ENCODE measurements around the gene SLC16A4.
"Not testable (repeated sequence)": the region's sequence is repeated elsewhere in the genome, so short reads cannot be mapped to it uniquely, and the experiment has no call there.

SLC16A4 gene

DNA sequence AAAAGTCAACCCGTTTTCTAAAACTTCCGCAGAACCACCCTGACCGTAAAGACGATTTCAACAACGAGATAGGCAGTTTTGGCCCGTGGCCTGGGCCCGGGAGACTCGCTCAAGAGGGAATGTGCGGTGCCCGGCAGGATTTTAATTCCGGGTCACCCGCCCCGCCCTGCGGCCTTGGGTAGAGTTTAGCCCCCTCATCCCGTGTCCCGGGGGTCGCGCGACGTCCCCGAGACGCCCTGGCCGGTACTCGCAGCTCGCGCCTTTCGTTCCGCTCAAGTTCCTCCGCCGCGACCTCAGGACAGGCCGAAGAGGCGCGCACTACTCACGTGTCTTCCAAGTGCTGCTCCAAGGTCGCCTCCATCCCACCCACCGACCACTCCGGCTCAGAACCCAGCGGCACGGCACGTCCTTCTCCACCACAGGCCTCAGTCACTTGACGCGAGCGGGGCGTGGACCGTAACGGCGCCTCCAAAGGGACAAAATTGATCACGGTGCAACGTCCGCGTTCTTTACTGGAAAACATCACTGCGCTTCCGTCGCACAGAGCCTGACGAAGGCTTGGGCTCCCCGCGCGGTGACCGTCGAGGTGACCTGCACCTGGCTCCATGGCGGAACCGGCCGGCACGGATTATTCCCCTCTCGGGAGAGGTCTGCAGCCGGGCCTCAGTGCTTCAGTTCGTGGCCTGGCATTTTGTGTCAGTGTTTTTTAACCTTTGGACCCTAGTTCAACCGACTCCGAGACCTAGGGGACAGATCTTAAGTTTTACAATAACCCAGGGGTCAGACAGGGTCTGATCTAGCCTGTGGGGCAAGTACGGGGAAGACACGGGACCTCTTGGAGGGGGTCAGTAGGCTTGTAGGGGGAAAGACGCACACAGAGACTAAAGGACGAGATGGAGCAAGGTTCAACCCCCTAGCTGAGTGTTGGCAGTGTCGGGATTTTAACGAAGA, 16.7 kb upstream of the SLC16A4 start, which contains the start of gene LAMTOR5:
Gene LAMTOR5 (minus strand): TSS at position 435 of the 951 bp plus-strand sequence. CDS start 74 bp downstream, at position 361.
- peak; percentile 90 for DNase-seq

DNA sequence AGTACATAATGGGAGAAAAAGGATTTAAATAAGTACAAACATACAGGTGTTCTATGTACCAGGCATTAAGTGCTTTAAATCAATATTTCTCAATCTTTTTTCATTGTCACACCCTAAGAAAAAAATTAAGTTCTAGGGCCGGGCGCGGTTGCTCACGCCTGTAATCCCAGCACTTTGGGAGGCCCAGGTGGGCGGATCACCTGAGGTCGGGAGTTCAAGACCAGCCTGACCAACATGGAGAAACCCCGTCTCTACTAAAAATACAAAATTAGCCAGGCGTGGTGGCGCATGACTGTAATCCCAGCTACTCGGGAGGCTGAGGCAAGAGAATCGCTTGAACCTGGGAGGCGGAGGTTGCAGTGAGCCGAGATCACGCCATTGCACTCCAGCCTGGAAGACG, 15.6 kb upstream of the SLC16A4 start:
- not testable (repeated sequence) for DNase-seq

DNA sequence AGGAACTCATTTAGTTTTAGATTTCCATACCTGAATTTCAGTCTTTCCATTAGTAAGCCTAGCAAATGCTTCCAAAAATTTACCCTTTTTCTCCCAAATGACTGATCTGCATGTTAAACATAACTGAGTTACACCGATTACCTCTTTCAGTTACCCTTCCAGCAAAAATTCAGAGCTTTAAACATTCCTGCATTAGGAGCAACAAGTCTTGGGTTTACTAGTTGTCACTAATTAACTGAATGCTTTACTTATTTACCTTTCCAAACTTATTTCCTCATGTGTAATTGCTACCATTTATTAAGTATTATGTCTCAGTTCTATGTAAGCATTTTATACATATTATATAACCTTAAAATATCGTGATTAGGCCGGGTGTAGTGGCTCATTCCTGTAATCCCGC, 13.6 kb upstream of the SLC16A4 start:
- DNase-seq, result no peak

DNA sequence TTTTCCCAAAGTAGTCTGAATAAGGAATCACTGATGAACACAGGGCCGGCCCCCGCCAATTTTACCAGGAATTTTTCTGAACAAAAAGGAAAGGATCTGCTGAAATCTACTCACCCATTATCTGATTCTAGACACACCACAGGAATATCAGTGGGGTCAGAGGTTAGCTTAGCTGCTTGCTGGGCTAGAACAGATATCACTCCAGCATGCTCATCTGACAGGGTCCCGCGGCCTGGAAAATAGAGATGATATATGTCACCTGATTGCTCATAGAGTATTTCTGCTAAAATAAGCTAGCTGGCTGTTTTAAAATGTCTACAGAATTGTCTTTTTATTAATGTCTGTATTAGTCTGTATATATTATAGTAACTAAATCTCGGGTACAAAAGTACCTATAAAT, 13.0 kb upstream of the SLC16A4 start:
- no peak for DNase-seq

DNA sequence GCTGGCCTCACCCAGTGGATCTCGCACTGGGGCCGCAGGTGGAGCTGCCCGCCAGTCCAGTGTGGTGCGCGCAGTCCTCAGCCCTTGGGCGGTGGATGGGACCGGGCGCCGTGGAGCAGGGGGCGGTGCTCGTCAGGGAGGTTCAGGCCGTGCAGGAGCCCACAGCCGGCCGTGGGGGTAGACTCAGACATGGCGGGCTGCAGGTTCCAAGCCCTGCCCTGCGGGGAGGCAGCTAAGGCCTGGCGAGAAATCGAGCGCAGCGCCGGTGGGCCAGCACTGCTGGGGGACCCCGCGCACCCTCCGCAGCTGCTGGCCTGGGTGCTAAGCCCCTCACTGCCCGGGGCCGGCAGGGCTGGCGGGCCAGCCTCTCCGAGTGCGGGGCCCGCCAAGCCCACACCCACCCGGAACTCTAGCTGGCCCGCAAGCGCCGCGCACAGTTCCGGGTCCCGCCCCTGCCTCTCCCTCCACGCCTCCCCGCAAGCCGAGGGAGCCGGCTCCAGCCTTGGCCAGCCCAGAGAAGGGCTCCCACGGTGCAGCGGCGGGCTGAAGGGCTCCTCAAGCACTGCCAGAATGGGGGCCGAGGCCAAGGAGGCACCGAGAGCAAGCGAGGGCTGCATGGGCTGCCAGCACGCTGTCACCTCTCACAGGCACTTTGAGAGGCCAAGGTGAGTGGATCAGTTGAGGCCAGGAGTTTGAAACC, 5.6 kb upstream of the SLC16A4 start:
- not testable (repeated sequence) for DNase-seq

DNA sequence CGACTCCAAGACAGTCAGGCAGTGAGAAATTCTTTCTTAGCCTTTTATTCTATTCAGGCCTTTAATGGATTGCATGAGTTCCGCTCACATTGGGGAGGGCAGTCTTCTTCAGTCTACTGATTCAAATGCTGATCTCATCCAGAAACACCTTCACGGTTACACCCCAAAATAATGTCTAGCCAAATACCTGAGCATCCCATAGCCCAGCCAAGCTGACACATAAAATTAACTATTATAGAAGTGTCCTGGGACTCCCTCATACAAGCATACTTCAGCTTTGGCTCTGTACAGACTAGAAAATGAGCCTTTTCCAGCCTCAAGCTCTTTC, 3.6 kb upstream of the SLC16A4 start:
- no peak for DNase-seq

DNA sequence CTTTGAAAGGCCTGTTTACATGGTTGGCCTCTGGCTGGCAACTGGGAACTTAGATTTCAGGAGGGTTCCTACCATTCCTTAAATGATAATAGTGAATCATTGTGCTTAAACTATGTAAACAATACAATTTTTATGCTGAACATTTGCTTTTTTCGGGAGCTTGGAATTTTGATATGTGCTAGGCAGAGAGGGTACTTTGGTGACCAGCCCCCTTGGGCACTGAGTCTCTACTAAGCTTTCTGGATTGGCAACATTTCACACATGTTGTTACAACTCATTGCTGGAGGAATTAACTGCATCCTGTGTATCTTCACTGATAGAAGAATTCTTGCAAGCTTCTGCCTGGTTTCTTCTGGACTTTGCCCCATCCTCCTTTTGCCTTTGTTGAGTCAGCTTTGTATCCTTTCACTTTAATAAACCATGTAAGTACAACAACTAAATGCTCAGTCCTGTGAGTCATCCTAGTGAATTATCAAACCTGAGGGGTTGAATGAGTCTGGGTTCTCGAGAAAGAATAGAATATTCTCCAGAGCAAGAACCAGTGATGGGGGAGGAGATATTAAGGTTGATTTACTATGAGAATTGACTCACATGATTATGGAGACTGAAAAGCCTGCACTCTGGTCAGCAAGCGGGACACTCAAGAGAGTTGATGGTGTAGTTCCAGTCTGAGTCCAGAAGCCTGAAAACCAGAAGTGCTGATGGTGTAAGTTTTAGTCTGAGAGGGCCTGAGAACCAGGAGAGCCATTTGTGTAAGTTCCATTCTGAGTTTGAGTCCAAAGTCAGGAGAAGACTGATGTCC, 3.1 kb upstream of the SLC16A4 start:
- peak; percentile 76 for DNase-seq

DNA sequence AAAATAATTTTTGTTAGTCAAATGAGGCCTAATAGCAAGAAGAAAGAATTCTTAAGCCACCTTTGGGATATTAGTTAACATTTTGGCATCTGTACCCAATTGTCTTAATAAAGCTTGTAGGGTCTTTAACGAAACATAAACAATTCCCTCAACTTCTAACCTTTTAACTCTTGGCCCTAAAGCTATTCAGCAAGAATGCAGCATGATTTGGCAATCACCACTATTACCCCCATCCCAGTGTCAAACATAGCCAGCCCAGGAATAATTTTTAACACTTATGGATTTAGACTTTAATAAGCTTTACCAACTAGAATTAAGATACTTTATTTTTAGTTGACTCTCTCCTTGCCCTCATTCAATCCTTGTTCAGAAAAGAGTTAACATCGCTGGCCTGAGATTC, 2.5 kb upstream of the SLC16A4 start:
- DNase-seq, result no peak

DNA sequence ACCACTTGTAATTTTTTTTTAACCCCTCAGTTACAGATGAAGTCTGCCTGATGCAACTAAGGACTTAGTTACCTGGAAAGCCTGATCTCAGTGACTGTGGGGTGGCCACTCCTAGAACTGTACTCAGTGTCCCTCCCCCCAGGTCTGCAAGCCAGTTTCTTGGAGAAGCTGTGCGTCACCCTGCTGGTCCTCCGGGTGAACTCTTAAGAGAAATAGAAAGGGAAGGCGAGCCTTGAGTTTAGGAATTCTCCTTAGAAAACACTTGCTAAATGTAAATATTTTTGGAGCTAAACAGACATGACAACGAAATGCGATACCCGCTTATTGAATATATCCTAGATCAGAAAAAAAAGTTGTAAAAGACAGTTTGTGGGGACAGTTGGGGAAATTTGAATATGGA, 730 bp downstream of the SLC16A4 start:
- peak; percentile 73 for DNase-seq

DNA sequence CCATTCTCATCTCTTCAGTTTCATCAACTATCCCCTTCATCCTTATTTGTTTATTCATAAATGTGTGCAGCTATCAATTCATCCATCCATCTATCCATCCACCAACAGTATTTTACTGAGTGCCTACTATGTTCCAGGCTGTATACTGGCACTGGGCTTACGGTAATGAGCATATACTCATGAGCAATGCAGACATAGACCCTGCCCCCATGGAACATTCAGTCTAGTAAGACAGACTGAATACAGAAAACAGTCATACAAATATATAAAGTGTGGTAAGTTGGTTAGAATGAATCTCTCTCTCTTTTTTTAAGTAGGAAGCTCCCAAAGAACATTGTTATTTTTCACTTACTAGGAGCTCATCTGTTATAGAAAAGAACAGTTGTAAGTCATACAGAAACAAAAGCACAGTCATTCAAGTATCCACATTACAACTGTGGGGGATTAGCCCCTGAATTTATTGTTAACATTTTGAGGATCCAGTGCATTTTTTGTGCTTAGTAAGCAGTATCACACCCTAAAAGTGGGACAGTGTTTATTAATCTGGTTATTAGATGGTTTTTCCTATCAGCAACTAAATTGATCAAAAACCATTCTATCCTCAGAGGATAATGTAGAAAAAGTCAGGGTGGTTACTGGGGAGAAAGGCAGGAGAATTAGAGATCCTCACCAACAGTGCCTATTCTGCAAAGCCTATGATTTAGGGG, 3.6 kb downstream of the SLC16A4 start:
- DNase-seq, result no peak

DNA sequence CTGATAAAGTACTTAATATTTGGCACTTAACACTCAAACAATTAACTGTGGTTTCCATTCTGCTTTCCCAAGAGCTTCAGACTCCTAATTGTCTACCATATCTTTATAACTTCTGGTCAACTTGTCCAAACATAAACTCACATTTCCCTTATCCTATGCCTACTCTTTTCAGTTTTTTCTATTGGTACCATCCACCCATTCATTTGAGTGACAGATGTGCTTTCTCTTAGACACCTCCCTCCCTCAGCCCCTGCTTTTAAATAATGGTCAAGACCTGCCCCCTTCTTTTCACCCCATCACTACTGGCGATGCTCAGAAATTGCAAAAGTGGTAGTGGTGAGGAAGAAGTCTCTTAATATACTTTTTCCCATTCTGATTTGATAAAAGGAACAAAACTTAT, 5.5 kb downstream of the SLC16A4 start:
- DNase-seq, result no peak

DNA sequence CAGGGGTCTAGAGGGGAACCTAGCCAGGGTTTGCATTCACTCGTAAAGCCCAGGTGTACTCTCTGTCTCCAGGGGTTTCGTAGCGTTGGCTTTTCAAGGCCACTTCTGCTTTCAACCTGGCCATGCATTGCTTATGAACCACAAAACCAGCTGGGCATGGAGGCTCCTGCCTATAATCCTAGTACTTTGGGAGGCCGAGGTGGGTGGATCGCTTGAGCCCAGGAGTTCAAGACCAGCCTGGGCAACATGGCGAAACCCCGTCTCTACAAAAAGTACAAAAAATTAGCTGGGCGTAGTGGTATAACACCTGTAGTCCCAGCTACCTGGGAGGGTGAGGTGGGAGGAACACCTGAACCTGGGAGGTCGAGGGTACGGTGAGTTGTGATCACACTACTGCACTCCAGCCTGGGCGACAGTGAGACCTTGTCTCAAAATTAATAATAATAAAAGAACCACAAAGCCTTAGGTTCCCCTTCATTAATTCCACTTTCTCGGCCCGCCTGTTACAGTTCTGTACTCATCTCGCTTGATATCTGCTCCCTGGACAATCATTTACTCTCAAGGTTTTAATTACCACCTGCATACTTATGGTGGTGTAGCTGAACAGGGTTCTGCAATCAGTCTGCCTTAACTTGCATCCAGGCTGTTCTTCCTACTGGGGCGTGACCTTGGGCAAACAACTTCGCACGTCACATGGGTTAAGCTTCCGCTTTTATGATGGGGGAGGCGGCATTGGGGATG, 6.1 kb downstream of the SLC16A4 start:
- no peak for DNase-seq

DNA sequence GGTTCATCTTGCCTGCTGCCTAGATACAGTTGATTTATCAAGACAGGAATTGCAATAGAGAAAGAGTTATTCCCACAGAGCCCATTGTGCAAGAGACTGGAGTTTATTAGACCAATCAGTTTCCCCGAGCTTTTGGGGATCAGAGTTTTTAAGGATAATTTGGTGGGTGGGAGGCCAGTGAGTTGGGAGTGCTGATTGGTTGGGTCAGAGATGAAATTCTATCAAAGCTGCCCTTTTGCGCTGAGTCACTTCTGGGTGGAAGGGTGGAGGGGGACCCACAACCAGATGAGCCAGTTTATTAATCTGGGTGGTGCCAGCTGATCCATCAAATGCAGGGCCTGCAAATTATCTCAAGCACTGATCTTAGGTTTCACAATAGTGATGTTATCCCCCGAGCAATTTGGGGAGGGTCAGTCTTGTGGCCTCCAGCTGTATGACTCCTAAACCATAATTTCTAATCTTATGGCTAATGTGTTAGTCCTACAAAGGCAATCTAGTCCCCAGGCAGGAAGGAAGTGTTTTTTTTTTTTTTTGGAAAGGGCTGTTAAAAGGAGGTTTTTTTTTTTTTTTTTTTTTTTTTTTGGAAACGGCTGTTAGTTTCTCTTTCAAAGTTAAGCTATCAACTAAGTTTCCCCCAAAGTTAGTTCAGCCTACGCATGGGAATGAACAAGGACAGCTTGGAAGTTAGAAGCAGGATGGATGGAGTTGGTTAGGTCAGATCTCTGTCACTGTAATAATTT, 7.4 kb downstream of the SLC16A4 start:
- no peak for DNase-seq

DNA sequence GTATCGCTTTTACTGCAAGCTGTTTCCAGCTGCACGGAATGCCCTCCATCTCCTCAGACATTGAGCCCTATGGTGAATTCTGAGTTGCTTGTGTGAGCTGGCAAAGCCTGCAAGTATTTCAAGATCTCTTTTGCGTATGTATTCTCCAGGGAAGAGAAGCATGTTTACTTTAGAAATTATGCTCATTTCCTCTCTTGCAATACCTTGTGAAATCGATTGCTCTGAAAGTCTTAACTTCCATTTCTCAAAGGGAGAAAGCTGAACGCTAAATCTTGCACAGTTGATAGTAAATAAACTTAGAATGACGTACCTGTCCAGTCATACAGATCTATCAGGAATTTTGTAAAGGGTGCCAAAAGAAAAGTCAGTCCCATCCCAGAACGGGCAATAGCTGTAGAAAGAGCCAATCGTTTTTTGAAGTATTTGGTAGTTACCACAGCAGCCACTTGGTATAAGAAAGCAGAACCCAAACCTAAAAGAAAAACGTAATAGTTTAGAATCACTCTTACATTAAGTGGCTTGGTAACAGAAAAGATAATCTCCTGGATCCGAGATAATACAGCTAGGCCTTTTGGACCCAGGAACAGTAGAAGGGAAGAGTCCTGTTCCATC, 10.0 kb downstream of the SLC16A4 start:
- peak; percentile 49 for DNase-seq

DNA sequence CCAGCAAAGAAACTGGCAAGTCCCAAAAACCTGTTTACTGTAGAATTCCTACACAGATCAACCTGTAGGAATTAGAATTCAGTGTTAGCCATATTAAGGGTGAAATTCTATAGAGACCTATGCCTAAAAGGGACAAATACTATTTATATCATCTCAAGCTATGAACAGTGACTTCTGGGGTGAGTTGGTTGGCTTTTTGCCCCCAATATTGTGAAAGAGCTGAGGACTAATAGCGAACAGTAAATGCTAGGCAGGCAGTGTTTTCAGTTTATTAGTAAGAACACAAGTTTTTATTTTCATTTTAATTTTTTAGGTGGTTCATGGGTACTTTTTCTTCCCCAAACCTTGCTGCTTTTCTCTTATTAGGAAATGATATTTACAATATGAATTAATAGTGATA, 15.3 kb downstream of the SLC16A4 start:
- DNase-seq, result no peak

DNA sequence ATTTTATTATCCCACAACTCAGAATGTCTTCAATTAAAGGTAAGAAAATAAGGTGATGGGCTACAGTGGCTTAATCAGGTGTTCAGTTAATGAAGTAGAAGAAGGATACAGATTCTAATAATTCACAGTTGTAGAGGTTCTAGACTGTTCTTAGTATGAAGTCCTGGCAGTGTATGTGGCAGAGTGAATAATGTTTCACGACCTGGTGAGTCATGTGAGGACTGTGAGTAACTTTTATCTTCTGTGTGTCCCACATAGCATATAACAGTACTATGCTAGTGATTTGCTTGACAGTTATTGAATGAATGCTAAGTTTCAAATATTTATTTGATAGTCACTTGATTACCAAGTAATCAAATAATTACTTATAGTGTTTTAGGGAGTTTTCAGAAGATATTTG, 20.0 kb downstream of the SLC16A4 start:
- DNase-seq, result peak; percentile 56

DNA sequence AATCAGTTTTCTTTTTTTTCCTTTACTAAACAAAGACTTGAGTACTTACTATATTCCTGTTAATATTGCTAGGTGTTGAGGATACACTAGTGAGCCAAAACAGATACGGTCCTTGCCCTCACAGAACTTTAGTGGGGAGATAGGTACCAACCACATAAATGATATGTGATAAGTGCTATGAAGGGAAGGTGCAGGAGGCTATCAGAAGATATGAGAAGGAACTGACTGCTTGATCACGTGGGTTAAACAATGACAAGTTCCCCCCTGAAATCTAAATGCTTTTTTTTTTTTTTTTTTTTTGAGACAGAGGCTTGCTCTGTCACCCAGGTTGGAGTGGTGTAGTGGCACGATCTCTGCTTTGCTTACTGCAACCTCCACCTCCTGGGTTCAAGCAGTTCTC, 26.6 kb downstream of the SLC16A4 start:
- DNase-seq, result no peak

DNA sequence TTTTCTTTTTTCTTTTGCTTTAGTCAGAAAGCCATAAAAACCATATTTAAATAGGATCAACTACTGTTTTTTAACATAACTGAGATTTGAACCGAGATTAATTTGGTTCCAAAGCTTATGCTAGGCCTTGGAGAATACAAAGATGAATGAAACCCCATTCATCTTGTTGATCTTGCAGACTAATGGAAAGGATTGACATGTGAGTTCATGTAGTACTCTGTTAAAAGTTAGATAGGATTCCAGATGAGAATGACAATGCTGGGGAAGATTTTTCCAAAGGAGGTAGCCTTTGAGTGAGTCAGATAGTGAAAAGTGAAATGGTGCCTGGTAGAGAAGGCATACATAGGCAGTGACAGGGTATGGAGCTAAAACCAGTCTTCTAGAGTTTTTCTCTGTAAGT, 29.0 kb downstream of the SLC16A4 start:
- DNase-seq, result no peak

DNA sequence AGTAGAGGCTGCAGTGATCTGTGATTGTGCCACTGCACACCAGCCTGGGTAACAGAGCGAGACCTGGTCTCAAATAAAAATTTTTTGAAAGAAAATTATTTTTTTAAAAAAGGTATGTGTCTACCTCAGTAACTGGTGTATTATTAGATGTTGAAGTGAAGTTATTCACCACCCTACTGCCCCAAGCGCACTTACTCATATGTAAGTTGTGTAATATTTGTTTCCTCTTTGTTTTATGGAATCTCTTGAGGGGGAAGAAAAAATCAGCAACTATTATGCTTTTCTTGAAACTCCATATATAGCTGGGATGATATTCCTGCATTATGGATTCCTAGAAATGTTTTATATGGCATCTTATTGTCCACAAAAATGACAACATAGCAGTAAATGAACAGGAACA, 30.4 kb downstream of the SLC16A4 start:
- no peak for DNase-seq

DNA sequence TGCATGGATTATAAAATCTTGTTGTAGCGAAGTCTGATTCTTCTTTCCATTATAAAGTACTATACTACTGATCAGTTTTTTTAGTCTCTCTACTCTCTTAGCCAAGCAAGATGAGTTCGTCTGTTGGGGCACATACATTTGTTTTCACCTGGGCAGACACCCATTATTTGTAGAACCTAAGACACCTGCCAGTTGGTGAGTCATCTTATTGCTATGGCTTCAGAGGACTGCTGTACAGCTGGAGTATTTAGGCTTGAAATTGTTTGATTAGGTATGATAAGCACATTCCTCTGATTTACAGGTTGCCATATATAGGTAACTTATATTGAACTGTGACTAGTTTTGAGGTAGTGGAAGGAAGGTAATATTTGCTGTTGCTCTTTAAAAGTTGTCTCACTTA, 34.4 kb downstream of the SLC16A4 start:
- no peak for DNase-seq

DNA sequence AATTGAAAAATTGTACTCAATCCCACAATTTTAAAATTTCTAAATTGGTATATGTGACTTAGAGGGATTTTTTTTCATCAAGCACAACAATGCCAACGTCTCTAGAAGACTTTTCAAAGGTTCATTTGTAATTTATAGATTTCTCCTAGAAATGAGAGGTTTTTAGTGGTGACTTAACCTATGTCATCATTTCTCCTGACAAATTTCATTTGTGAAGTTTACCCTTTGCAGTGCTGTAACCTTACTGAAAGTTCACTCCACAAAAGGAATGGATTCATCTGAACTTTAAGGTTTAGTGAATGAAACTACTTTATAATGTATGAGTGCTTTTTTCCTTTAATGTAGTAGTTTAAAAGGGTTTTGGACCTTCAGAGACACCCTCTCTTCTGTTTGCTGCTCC, 35.5 kb downstream of the SLC16A4 start:
- DNase-seq, result no peak

All from fibroblast of upper back skin (primary cell).